HG02642 (cell line): ENCODE results near the gene ANKRD23.
"Not testable (repeated sequence)": the region's sequence is repeated elsewhere in the genome, so short reads cannot be mapped to it uniquely, and the experiment has no call there.

Experiments used
- ATAC-seq: cut with Tn5 transposase; IDR thresholded peaks from one replicate; pipeline ENCODE4 v1.9.1; 2021; ENCODE audit warnings: mild to moderate bottlenecking; ENCODE audit not compliant: unreplicated experiment, poor library complexity

ANKRD23 gene

GRCh38 chr2:96801005-96801785 is 42.6 kb downstream of the ANKRD23 start:
- peak; percentile 81 for ATAC-seq

DNA sequence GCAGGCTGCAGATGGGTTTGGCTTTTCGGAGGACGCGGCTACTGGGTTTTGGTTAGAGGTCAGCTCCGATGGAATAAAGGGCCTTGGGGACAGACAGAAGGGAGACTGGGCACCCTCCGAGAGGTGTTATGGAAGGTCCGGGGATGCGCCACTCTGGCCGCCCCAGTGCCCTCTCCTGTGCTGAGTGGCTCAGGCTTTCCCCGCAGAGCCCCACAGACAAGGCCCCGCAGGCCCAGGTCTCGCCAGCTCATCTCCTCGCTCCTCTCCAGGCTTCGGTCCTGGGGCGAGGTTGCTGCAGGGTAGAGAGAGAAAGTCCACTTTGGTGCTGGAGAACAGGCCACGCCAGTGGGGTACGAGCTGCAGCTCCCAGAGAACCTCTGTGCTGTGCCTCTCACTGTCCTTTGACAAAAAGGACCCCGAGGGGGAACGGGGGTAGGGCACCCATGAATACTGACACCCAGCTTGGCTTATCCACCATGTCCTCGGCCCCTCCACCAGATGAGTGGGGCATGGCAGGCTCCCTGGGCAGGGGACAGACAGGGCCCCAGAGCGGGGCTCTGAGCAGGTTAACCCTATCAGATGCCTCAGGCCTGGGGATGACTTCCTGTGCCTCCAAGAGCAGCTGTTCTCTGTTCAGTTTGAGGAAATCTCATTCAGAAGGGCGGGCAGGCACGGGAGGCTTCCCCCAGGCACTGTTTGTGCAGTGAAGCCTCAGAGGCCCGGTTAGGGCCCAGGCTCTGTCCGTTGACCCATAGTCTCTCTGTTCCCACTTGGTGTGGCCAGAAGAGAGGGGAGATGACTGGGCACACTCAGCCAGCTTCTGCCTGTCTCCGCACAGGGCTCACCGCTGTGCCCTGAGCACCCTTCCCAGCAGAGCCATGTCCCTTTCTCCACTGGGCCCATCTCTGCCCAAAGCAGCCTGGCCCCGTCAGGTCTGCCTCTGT is 43.5 kb downstream of the ANKRD23 start:
- peak; percentile 18 for ATAC-seq

GRCh38 chr2:96799623-96799935 is 44.2 kb downstream of the ANKRD23 start:
- ATAC-seq, result no peak

DNA sequence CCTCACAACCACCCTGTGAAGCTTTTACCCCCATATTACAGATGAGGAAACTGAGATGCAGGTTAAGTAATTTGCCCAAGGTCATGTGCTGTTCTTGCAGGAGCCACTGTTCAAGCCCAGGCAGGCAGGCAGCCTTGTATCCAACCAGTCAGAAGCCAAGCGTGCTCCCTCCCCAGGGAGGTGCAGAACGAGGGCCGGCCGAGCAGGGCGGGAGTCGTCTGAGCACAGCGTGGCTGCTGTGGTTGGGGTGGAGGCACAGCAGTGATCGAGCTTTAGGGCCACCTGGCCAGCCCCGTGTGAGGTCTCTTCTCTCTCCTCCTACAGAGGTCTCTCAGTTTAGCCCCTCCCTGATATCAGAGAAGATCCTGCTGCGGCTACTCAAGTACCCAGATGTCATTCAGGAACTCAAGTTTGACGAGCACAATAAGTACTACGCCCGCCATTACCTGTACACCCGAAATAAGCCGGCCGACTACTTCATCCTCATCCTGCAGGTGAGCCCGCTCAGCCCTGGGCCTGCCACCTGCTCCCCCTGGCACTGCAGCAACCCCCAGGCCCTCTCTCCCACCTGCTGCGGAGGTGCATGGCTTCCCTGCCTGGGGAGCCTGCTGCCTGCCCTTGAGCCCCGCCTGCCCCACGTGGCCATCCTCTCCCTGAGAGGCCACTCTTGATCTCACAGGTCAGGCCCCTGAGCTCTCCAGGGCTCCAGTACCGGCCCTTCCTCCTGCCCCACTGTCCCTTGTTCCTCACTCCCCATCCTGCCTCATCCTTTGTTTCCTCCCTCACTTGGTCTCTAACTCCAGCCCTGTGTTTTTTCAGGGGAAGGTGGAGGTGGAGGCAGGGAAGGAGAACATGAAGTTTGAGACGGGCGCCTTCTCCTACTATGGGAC is 44.8 kb downstream of the ANKRD23 start:
- ATAC-seq, result no peak

DNA sequence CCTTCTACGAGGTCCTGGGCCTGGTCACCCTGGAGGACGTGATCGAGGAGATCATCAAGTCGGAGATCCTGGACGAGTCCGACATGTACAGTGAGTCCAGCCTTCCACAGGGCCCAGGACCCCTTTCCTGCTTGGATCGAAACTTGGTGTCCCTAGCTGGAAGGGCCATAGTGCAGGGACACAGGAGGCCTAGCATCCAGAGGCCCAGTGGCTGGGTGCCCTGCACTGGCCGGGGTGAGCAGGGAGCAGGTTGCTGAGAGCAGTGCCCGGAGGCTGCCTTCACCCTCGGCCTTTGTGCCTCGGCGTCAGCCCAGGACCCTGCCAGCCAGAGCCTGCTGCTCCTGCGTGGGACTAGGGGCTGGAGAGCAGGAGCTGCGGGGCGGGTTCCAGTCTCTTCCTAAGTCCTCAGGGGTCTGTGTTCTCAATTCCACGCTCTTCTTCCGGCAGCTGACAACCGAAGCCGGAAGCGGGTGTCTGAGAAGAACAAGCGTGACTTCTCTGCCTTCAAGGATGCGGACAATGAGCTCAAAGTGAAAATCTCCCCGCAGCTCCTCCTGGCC is 46.7 kb downstream of the ANKRD23 start:
- ATAC-seq, result no peak

DNA sequence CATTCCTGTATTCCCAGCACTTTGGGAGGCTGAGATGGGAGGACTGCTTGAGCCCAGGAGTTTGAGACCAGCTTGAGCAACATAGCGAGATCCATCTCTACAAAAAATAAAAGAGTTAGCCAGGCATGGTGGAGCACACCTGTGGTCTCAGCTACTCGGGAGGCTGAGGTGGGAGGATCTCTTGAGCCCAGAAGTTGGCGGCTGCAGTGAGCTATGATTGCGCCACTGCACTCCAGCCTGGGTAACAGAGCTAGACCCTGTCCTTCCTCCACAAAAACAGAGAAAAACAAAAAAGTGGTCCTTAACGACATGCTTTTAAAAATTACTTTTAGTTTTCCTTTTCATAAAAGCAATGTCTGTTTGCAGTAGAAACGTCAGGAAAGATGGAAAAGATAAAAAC is 47.3 kb downstream of the ANKRD23 start:
- ATAC-seq, result not testable (repeated sequence)

DNA sequence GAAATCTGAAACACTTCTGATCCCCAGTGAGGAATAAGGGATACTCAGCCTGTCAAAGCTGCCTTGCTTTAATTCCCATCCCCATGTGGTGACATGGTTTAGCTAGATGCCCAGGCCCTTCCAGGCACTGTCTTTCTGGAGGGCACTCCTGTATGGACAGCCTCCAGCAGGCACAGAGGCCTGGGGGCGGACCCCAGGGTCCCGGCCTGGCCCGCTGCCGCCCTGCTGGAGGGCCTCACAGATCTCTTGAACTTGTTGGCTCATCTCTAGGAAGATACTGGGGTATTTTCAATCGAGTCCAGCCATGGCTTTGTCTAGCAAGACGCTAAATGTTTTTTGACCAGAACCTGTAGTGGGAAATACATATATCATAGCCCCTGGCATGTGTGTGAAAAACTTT is 48.7 kb downstream of the ANKRD23 start:
- no peak for ATAC-seq

- ATAC-seq, result no peak
These were observed 50.8 kb downstream of the ANKRD23 start for GRCh38 chr2:96792772-96793749.

GRCh38 chr2:96789245-96789617 is 54.6 kb downstream of the ANKRD23 start:
- ATAC-seq, result no peak

DNA sequence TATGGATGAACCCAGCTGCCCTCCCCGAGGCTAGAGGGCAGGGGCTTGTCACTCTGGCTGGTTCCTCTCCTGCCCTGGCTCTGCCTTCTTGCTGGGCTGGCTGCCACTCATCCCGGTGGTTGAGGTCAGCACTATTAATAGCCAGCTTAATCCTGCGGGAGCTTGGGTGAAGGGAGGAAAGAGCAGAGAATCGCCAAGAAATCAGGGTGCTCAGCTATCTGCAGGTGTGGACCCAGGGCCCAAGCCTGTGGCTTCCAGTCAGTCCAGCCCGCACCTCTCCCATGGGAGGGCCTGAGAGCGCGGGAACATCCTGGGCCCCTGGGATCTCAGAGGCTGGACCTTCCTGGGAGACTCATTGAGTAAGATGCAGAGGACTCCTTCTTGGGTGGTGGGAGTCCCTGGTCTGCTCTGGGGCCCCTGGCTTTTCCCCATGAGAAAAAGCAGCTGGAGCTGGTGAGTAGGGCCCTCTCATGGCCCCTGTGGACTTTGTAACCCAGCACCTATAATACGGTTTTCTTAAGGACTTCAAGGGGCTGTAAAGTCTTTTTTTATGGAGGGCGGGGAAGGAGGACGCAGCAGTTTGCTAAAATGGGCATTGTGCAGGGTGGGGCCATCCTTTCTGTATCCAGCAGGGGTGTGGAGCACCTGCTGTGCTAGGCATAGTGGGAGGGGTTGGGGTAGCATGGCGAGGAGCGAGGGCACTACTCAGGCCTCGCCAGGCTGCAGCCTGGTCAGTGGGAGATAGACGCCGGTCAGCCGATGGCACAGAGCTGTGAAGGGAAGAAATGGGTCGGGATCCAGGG is 55.2 kb downstream of the ANKRD23 start:
- no peak for ATAC-seq
